ENCODE results near the gene RECQL5.

Gene RECQL5

DNA sequence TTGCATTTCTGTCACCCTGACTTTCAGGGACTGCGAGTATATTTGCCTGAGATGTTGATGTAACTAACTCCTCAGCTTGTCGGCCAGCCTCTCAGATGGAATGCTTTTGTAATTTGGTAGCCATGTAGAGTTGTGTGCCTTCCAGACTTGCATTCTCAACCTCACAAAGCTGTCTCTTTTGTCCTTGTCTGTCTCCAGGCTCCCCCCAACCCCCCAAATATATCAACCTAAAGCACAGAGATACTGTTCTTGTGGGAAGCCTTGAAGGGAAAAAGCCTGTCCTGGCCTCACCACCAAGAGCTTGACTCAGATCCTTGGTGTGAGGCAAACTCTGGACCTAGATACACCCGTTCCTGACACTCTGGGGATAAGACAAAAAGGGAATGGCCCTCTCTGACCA is 18.5 kb upstream of the RECQL5 start:
- DNase-seq: no peak

DNA sequence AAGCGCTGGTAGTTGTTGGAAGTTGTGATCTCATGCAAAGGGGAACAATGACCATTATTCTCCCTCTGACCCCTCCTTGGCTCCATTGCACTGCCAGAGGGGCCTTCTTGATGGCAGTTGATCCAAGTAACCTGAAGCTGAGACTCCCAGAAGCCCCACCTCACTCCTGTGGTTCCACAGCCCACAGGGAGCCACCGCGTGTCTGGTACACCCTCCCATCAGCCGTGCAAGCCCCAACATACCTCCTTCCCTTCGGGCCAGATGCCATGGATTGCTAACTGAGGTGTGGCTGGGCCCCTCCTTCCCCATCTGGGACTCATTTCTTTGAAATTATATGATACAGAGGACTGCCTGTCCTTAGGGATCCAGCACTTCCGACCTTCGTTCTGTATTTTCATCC is 18.0 kb upstream of the RECQL5 start:
- no peak for DNase-seq

DNA sequence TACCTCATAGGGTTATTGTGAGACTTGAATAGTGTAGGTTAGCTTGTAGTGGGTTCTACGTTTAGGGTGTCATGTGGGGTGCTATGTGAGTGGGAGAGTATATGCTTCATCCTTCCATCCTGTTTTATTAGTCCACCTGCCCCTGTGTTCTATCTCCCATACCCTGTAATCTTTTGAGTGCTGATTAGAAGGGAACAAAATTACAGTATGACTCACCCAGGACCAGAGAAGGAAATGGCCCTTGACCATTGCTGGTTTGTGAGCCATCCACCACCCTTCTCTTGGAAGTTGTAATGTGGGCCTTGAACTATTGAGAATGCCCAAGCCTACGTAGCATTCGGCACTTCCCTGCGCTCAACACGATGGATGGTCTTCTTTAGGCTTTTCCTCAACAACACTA is 17.3 kb upstream of the RECQL5 start:
- no peak for DNase-seq

DNA sequence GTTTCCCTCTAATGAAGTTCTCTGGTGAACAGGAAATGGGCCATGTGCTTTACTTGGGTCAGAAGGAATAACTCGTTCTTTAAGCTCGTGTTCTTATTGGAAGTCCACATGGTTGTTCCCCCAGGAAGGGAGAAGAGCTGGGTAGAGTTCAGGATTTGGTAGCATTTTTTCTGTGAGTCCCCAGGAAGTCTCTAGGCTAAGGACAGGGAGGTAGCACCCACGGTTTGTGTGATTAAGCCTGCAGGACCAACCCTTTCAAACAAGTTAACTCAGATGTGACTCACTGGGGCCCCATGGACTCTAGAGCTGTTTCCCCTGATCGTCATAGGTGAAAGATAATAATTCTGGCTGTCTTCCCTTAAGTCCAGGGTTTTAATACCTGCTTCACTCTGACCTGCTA is 16.6 kb upstream of the RECQL5 start:
- DNase-seq: no peak

DNA sequence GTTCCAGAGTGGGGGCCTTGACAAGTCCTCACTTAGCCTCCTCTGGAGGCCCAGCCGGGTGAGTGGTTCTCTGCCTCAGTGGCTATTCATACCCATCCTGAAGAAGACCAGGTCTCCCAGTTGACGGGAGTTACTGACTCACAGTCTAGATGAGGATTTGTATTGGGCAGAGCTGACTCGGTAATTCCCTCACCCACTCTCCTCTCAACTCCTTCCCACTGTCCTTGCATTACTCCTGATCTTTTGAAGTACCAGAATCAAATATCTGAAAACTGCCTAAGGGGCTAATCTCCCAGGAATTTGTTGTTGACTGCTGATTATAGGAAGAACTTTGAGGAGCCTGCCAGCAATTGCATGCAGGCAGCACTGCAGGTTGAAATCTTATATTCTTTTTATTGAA is 14.3 kb upstream of the RECQL5 start:
- no peak for DNase-seq

DNA sequence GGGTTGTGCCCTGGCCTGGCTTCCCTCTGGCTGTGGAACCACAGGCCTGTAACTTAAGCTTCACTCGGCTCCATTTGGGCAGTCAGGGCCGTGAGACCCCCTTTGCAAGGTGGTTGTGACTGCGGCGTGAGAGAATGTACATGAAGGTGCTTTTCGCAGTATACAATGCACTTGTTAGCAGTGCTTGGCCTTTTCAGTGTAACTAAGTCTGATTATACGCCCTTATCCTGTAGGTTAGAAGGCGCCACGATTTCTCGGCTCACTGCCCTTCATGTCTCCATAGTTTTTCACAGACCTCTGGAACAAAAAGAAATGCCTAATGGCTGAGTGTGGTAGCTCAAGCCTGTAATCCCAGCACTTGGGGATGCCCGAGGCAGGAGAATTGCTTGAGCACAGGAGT is 13.5 kb upstream of the RECQL5 start:
- no peak for DNase-seq

DNA sequence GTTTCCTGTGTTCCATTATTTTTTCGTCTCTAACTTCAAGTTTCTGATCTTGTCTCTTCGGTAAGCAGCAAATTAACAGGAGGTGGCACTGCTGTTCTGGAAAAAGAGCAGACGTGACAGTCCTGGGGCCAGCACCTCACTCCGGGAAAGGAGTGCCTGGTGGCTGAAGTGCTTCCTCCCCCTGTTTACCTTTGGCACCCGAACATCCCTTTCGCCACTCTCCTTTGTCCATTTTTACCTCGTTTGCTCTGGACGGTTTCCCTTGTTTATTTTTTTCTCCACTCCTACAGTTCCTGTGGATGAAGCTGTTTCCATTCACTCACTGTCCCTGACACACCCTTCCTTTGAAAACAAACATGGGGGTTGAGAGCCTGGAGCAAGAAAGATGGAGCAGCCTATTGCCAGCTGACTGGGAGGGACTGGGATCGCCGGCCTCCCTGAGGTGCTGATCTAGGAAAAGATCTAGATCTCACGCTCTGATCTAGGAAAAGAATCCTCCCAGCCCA is 12.8 kb upstream of the RECQL5 start:
- DNase-seq: no peak

DNA sequence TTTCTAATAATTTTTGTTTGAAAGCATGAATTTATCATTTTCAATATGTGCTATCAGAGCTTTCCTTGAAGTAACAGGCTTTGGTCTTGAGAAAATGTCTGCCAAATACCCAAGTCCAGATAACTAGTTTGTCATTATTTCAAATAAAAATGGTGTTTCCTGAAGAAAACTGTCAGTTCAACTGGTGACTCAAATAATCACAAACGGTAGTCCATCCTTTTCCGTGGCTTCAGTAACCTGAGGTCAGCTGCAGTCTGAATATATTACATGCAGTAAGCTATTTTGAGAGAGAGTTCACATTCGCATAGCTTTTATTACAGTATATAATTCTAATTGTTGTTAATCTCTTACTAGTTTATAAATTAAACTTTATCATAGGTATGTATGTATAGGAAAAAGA is 9.5 kb upstream of the RECQL5 start:
- no peak for DNase-seq

DNA sequence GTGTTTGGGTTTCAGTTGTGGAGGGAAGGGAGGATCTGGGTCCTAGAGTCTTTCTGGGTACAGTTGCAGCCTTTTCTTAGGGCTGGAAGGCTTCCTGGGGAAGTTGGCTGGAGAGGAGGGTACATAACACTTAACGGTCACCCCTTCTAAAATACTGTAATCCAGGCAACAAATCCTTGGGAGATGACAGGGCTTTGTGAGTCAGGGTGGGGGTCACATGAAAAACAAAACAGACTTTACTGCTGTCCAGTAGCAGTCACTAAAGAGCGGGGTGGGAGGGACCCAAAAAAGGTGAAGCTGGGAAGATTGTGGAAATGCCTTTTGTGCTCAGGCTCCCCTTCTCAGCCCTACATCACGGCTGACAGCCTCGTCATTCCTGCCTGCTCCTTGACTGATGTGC is 6.5 kb upstream of the RECQL5 start:
- DNase-seq: no peak

DNA sequence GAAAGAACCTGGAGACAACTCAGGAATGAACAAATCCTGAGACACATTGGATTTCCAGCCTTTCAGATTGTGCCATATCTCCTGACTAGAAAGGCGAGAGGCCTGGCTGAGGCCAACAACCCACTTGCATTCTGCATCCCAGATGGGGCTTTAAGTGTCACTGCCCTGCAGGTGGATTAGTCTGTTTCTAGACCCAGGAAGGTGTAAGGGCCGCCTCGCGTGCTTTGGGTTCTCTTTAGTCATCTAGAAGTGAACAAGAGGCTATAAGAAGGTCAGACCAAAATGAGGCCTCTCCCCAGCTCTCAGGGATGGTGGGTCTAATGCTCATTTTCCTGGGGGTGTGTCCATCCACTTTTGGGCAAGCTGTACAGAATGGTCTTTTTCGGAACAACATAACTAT is 5.1 kb upstream of the RECQL5 start:
- no peak for DNase-seq

DNA sequence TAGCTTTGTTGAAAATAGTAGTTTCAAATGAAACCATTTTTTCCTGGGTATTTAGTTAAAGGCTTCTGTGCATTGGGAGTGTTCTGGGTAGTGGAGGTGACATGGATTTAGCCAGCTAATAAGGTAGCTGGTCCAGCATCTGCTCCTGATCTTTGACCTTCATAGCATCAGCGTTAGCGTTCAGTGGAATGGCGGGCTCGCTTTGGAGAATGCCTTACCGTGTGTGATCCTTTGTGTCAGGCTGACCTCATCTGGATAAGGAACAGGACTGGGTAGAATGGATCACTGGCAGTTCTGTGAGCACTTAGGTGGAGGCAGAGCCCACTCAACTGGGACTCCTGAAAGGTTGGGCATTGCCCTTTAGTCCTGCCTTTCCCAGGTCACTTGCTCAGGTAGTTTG is 3.9 kb upstream of the RECQL5 start:
- DNase-seq: no peak

DNA sequence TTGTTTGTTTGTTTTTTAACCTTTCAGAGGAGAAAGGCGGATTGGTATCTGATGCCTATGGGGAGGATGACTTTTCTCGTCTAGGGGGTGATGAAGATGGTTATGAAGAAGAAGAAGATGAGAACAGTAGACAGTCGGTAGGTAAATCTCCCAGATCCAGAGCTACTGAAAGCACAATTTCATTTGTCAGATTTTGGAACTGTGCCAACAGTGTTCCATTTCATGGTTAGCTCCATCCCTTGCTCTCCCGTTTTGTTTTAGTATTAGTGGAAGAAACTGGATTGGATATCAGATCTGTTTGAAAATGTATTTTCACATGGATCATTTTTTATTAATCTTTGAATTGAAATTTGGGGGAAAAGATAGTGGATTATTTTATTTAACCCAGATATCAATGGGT is 1.5 kb upstream of the RECQL5 start:
- no peak for DNase-seq

DNA sequence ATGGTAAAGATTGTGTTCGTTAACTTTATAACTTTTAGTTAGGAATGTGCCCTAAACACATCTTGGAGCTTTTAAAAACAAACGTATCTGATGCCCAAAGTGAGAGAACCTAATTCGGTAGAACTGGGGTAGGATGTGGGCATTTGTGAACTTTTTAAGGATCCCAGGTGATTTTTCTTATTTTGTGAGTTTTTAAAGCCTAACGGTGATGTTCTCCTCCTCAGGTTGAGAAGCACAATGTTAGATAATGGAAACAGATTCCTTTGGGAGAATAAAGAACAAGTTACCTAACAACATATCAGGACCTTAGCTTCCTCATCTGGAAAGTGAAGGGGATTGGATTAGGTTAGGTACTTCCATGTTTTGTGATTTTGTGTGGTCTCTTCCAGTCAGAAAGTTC is 871 bp upstream of the RECQL5 start:
- no peak for DNase-seq

DNA sequence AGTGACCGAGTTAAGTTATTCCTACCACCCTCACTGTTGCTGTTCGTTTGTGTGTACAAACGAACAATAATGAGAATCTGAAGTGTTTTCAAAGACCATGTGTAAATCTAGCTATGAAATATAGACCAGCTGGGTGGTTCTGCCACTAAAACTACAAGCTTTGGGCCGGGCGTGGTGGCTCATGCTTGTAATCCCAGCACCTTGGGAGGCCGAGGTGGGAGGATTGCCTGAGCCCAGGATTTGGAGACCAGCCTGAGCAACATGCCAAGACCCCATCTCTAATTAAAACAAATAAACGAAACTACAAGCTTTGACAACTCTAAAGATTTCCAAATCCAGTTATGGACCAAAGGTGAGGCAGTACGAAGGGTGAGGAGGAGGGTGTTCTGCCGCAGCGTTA is 973 bp downstream of the RECQL5 start:
- no peak for DNase-seq

DNA sequence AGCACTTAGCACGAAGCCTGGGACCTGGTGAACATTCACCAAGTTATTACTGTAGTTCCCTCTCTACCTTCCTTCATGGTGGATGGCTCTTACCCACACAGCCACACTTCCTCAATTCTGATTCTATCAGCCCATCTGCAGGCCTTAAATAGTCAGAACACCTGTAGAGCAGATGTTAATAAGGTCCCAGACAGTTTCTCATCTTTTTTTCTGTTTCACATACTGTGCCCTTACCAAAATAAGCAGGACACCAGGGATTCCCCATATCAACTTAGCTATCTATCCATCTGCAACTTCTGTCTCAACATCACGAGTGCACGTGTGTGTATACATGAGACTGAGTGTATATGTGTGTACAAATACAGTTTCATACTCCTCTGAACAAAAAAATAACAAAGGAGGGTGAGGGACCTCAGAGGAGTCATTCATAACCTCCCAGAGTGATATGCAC is 2.8 kb downstream of the RECQL5 start:
- no peak for DNase-seq

DNA sequence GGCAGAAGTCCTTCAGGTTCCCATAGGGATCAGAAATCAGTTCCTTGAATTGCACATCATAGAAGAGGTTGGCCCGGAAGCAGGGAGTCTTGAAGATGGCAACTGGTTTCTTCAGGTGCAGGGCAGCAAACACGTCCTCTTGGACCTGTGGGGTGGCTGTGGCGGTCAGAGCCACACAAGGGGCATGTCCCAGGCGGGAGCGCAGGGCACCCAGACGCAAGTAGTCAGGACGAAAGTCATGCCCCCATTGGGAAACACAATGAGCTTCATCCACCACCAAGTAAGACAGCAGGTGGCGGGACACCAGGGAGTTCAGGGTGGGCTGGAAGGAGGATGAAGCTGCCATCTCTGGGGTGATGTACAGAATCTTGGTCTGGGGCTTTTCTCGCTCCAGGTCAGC is 4.4 kb downstream of the RECQL5 start:
- DNase-seq: no peak

DNA sequence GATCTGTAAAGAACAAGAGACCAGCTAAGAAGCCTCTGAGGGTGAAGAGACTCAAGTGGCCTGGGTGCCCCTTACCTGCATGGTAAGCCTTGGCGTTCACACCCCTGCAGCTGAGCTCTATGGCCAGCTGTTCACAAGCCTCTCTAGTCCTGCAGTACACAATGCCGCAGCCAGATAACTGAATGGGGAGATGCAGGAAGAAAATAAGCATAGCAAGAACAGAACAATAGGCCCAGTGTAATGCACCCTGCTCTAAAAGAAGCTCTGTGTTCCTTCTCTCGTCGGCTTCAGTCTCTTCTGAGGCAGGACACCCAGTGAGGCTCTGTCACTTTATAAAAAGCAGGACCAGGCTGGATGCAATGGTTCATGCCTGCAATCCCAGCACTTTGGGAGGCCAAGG is 5.4 kb downstream of the RECQL5 start:
- no peak for DNase-seq

DNA sequence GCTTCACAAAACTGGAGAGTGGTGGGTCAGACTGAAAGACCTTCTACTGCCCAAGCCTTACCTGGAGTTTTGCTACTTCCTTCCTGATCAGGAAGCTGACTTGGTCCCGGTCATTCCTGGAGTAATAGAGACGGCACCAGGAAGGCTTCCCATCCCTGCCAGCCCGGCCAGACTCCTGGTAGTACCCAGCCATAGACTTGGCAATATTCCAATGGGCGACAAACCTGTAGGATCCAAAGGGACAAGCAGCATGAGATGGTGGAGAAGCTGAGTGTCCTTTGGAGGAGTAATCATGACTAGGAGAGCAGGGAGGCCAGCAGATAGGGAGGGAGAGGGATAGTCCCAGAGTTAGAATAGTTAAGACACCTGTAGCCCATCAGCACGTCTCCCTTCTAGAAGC is 8.7 kb downstream of the RECQL5 start:
- no peak for DNase-seq

DNA sequence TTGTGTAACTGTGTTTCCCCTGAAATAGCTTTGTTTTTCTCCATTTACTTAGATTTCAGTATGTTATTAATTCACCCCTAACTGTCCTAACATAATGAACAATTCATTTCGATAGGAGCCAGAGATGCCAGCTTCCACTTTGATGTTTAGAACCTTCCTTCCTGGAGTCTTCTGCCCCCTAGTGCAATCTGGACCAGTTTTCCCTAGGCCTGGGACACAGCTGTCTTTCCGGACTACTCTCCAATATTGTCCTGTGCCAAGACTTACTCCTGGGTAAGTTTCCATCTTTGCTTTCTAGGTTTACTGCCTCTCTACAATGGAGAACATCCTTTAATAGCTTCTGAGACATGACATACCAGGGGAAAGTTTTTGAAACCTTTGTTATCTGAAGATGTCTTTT is 12.8 kb downstream of the RECQL5 start:
- no peak for DNase-seq

DNA sequence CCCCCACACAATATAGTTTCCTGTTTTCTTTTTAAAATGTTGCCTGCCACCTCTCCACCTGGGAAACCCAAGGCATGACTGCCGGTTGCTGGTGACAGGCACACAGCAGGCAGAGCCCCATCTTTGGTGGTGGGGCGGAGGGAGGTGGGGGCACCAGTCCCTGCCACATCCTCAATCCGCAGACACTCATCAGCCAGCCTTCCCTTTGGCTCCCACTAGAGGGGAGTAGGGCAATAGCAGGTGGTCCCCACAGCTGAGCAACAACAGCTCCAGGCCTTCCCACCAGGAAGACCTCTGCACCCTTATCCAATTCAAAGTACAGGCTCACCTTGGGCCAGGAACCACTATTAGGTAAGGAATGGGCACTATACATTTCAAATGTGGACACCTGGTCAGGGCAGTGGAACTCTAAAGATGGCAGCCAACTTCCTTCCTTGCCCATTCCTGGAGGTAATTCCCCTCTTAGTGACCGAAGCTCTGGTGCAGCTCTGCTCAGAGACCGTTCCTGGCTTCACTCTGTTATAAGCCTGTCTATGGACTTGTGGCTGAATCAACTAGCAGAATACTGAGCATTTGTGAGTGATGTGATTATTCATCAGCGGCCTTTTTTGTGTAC is 13.9 kb downstream of the RECQL5 start:
- peak; percentile 10 for DNase-seq

DNA sequence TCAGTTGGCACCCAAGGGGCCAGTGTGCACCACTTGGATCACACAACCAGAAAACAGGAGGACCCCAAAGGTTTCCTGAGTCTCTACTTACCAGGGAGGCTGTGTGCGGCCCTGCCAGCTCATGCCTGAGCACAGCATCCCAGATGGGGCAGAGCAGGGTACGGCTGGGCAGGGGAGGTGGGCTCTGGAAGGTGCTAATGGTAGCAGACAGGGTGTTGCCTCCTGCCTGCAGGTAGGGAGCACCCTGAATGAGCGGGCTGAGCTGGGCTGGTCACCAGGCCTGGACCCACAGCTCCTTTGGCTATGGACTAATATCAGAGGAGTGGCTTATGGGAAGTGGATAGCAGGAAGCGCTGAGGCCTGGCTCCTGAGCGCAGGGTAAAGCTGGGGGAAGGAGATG is 14.6 kb downstream of the RECQL5 start:
- no peak for DNase-seq

DNA sequence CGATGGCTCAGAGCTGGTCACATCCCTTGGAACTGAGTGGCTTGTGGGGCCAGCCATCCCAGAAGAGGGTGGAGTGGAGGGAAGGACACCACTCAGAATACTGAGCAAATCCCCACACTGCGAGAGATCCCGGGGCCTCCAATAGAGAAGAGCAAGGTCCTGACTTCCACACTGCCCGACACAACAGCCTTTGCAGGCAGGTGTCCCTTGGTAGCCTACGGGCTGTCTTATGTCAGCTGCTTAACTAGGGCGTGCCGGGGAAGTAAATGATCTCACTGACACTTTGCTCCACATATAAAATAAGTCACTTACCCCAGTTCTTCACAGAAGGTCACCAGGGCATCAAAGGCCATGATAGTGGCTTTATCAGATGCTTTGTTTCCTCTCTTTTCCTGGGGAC is 16.1 kb downstream of the RECQL5 start:
- no peak for DNase-seq

DNA sequence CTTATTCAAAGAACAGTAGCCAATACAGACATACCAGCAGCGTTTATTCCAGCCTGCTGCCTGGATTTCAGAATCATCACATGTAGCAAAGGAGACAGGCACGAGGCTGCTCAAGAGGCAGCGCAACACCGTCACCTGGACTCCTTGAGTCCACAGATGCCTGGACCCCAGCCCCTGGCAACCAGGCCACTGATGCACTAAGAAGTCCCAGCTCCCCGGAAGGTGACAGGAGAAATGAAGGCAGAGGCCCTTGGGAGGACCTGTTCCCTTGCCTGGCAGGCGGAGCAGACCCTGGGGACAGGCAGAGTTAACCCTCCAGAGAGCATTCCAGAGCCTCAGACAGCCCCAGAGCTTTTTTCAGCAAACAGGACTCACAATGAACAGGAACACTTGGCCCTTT is 17.3 kb downstream of the RECQL5 start:
- no peak for DNase-seq

DNA sequence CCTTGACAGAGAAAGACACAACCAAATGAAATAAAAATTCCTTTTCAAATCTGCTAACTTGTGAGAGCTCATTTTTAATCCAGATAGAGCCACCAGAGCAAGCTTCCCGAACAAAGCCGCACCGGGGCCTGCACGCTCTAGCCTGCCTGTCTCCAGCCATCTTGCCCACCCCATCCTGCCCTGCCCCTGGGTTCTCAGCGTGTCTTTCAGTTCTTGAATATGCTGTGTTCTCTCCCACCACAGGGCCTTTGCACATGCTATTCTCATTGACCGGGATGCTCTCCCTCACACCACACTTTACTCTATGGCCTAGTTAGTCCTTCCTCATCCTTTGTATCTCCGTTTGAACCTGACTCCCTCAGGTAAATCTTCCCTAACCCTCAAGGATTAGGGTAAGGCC is 19.0 kb downstream of the RECQL5 start:
- no peak for DNase-seq

DNA sequence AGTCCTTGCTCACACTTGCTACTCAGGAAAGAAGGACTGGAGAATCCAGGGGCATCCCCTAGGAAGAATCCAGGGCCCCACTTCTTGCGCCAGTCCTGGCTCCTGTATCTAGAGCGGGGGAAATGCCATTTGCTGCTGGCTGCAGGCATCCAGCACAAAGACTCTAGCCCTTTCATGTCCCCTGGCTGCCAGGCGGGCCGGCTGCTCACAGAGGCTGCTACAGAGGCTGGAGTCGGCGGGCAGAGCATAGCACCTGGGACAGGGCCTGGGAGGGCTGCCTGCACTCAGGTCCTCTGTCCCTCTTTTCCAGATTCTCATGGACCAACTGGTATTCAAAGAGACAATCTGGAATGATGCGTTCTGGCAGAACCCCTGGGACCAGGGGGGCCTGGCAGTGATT is 19.9 kb downstream of the RECQL5 start:
- DNase-seq: no peak

DNA sequence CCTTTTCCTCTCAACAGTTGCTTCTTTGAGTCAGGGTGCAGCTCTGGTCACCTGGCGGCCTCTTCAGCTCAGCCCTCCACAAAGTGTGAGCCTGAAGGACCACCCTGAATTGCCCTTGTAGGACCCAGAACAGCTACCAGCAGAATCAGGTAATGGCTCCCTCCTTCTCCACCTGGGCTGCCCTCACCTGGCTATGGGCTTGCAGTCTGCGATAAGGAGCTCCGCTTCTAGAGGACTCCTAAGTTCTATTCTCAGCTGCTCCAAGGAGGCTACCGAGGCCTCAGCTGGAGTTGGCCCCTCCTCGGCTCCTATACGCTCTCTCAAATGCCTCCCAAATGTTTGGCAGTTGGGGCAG is 20.3 kb downstream of the RECQL5 start:
- DNase-seq: no peak
